Stimulated activated CD4-positive, alpha-beta T cell treated with anti-CD3 and anti-CD28 coated beads, Interleukin-12 subunit alpha, Interleukin-12 subunit beta, amount 100 ng/mL, for 48 hours (primary cell): Measurements from ENCODE around the gene PACRGL.

Experiments
- DNase-seq, 3 donors: peaks; one replicate each; pipeline ENCODE4 v3.0.0-alpha.2; 2020; ENCODE audit warnings: low read depth in 2 of 3, low spot score in 1 of 3

PACRGL gene

DNA sequence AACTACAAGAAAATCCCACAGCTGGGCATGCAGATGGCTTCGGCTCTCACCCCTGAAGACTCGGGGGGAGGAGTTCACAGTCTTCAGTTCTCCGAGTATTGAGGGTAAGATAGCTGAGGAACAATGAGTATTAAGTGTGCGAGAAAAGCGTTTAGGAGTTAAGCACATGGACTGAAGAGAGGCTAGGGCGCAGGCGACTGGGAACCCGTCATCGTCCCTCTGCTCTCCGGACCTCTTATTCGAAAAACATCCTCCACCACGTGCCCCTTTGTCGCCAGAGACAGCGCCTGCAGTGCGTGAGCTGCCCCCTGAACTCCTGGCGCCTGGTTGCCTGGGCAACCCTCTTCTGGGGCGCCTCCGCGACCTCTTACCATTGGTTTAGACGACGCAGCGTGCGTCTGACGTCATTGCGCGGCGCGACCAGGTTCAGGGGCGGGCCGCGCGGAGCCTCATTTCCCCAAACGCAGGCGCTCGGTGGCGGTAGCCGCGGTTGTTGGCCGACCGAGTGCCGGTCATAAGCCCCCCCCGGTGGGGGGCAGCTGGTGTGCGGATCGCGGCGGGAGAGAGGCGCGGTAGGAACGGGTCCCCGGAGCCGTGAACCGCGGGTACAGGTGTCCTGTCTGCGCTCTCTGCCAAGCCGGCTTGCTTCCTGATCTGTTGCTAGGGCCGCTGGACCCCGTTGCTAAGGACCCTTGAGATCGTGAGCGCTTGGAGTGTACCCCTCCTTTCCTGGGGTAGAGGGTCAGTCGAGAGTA lies at the start of gene PACRGL:
Gene PACRGL, plus strand, starts transcription at position 452 of the 755 bp plus-strand sequence. CDS start 4,024 bp downstream, outside the sequence.
- peak; percentile 82 to 90 (median 85) for DNase-seq

DNA sequence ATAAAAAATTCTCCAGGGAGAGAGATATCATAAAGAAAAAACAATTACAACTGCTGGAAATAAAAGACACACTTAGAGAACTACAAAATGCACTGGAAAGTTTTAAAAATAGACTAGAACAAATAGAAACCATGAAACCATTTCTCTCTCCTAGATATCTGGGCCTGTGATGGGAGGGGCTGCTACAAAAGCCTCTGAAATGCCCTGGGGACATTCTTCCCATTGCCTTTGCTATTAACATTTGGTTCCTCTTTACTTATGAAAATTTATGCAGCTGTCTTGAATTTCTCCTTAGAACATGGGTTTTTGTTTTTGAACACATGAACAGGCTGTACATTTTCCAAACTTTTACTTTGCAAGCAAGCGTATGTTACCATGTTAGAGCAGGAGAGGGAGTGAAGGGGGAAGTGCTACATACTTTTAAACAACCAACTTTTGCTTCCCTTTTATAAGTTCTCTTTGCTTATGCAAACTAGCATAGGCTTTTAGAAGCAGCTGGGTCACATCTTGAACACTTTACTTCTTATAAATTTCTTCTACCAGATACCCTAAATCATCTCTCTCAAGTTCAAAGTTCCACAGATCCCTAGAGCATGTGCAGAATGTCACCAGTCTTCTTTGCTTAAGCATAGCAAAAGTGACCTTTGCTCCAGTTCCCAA lies 47.9 kb upstream of the PACRGL start:
- DNase-seq: no peak

DNA sequence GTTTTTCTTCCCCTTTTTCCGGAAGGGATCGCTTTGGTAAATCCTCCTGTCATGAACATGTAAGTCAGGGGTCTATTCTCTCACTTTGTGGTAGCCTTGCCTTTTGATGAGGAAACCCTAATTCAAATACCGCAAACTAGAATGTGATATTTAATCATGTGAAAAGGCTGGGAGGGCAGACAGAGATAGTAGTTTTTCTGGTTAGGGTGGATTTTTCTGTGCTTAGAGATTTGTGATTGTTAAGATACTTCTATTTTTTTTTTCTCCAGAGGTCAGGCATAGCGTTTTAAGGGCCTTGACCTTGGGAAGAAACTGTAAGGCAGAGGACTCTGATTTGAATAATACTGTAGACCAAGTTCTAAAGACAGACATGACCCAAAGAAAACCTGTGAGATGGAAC lies 41.8 kb upstream of the PACRGL start:
- no peak for DNase-seq

DNA sequence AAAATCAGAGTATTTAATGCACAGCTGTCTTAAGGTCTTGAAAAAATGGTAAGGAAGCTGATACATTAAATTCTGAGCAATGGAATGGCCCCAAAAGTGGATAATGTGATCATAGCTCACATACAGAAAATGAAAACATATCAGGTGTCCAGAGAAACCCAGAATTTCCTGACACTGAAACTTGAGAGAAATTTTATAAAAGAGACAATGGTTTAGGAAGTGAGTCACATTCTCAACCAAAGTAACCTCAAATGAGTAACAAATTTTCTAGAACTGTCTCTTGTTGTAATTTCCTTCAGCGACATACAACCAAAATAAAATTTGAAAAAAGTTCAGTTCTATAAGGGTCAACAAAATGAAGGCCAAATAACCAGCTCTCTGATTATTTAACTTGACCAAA lies 37.4 kb upstream of the PACRGL start:
- DNase-seq: no peak

DNA sequence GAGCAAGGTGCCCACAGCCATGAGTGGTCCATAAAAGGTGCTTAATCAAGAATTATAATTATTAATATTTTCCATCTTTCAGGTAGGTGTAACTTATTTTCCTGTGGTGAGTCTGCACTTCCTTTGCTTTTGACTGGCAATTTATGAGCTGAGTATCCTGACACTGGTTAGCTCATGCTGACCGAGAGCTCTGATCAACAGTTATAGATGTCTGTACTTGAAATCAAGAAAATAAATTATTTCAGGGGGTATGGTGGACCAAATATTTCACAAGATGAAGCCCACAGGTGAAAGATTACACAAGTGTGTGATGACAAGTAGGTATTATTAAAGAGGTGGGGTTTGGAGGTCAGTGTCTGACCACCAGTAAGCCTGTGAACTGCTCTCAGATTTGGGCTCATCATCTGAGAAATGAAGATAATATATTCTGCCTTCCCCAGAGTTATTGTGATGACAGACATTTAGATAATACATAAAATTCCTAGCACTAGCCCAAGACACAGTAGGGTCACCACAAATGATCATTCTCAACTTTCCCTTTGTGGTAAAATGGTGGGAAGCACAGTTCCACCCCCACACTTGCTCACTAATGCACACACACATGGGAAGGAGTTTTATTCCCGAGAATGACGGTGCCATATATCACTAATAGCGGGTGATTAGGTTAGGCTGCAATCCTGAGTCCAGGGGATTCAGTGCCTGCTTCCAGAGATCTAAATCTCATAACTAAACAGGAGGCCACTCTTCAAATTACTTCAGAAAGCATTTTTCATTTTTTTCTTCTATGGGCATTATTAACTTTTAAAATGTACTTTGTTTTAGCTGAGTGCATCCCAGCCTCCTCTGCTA lies 34.0 kb upstream of the PACRGL start:
- DNase-seq: no peak

DNA sequence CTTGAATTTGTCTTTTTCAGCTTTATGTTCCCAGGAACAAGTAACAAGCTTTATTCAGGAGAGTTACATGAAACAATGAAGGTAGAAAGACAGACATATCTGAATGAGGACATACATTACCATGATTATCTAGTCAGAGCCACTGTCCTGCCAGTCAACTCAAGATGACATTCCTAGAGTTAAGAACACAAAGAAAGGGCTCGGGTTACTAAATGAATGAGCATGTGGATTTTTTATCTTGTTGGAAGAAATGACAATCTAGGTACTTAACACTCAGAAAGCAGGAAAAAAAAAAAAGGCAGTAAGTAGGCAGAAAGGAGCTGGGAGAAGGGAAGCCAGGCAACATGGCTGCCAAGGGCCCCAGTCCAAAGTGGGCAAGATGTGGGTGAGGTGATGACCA lies 28.0 kb upstream of the PACRGL start:
- DNase-seq: no peak

DNA sequence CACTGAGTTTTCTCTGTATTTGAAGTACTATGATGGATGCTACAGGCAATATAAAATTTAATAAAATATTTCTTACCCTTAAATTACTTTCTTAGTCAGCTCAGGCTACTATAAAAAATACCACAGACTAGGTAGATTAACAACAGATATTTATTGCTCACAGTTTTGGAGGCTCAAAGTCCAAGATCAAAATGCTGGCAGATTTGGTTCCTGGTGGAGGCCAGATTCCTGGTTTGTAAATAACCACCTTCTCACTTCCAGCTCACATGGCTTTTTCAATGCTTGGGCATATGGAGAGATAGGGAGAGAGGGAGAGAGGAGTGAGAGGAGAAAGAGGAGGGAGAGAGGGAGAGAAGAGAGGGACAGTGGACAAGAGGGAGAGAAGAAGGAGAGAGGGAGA lies 24.5 kb upstream of the PACRGL start:
- no peak for DNase-seq

DNA sequence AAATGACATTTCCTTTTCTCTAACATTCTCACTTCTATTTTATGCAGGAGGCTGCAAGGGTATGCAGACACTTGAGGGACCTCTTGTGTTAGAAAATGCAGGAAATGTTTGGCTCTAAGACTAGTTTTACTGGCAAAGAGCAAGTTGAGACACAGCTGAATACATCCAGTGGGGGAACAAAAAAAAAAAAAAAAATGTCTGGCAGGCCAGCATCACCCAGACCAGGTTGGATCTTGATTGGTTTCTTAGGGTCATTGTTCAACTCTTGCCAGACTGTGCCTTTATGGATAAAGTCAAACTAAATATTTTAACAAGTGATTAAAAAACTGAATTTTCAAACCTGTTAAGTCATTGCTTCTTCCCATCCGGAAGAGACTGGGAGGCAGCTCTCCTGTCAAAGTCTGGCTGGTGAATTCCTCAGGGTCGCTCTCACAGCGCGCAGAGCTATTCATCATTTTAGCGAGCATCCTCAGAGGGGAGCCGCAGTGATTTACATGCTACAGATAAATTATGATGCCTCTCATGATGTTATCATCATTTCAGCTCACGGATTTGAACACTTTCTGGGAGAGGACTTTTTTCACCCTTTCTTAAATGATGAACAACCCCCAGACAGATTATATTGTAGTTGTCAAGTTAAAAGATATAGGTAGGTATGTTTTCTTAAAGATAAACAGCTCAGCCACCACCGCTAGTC lies 23.6 kb upstream of the PACRGL start:
- DNase-seq: no peak

DNA sequence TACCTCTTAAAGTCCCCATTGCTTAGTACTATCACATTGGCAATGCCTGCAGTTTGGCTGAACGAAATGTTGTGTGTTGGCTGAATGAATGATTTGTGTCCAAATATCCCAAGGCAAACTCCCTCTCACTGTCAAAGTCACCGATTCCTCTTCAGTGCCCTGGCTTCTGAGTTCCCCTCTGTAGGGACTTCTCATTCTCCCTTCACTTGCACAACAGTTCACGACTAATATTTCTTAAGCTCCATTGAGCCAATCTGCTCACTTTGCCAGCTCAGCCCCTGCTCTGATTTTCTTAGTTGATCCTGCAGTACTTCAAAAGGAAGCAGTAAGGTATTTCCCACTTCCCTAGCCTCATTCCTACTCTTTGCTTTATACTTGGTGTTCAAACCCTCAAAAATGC lies 21.9 kb upstream of the PACRGL start:
- no peak for DNase-seq

DNA sequence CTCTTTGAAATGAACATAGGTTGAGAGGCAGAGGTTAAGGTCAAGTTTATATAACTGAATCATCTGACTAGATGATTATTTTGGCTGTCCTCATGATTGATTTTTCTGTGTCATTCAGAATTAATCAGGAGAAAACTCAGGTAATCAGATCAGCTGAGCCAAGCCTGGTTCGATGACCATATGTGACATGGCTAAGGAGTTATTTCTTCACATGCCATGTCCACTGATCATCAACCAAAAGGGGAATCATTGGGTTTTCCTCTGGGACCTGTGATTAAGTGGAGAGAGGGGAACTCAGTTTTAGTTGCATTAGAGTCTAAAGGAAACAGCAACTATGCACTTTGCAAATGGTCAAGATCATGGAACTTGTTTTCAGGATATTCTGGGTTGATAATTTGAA lies 20.3 kb upstream of the PACRGL start:
- no peak for DNase-seq

DNA sequence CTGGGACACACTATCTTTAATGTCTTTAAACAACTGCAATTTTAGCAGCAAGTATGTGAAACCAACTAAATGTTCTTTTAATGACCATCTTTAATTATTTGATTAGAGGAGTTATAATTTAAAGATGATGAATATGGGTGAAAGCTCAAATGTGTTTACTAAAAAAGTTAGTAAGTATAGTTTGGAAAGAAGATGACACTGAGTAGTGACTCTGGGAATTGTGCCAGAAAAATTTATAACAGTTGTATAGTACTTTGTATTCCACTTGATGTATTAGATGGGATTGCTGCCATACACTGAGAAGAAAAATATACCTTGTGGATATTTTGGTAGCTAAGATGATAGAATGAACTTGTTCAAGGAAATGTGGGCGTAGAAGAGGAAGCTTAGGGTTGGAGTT lies 19.5 kb upstream of the PACRGL start:
- no peak for DNase-seq

DNA sequence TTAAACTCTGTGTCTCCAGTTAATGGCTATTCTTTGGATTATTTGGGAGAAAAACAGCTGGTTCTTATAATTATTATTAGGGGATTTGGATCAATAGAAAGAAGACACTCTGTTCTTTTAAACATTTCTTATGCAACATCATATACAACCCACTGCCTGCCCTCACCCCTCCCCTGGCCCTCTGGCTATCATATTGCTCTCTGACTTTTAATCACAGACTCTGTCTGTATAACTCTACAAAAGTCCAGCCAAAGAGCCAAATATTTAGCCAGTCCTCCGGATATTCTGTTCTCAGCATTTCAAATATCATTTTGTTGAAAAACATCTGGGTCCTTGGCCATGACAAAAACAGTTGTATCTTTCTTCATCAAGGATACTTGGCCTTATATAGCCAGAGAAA lies 19.0 kb upstream of the PACRGL start:
- DNase-seq: no peak

DNA sequence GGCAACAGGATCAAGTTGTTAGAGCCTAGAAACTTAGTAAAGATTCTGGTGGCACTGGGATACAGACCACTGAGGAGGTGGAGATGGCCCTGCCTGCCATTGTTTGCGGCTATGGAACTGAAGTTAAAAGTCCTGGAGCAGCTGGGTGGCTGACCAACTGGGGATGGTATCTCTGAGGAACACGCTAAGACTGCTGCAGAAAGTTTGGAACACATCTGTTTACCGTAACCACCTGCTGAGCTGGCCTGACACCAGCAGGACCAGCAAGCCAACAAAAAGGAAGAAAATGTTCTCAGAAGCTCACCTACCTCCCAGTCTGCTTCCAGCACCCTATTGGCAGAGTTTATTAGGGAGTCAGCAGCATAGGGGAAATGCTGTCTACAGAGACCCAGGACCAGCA lies 17.4 kb upstream of the PACRGL start:
- DNase-seq: no peak

DNA sequence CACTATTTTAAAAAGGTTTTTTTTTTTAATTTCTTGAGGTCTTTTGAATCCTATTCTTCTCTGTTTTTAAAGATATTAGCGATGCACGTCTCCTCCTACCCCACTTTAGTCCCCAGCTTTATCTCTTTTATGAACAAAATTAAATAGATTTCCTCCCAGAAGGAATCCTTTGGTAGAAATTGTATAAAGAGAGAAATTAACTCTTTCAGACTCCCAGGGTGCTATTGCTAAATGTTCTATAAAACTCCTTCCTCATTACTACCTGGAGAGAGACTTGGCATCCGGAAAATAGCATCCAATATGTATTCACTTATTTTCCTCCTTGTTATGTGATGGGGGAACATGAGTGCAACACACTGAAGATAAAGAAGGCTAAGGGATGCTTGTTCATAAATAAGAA lies 16.5 kb upstream of the PACRGL start:
- DNase-seq: no peak

DNA sequence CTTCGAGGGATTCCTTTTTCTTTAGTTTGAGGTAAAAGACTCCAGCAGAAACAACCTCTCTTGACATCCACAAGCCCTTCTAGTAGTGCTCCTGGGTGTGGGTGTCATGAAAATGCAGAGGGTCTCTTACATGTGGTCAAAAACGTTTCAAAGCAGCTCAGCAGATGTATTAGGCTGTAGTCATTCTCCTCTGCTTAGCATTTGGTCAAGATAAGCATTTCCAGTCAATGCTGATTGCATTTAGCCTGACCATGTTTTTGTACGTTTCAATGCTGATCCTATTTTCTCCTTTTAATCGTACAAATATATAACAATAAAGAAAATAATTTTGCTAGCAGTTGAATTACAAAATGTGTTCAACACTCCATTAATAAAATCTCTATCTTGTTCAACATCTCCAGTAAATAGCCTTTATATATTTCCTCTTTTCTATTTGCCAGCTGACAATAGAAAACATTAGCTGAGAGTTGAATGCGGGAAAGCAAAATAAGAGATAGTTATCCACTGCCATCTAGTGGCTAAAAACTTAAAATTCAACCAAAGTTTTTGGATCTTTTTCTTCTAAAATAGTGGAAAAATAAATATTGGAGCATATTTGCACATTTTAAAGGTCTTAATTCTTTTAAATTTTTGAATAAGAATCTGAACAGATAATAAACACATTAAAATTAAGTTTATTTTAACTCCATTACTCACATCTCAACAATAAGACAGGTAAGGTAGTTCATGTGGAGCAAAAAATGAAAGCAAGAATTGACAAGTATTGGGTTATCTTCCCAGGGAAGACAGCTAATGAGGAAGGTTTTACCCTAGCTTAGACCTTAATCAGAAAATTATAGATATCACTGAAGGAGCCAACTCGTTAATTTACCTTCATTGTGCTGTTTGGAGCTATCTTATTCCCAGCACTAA lies 15.2 kb upstream of the PACRGL start:
- no peak for DNase-seq

DNA sequence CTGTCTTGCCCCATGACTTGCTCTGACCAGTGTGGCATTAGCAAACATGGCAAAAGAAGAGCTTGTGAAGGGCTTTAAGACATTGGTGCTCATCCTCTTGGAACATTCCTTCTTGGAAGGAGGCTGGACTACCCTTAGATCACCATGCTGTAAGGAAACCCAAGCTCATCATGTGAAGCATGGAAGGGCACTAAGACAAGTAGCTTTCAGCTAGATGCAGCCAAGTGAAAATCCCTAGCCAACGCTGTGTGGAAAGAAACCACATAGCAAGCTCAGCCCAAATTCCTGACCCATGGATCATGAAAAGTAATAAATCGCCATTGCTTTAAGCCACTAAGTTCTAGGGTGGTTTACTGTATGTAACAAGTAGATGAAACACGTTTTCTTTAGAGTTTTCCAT lies 12.4 kb upstream of the PACRGL start:
- no peak for DNase-seq

DNA sequence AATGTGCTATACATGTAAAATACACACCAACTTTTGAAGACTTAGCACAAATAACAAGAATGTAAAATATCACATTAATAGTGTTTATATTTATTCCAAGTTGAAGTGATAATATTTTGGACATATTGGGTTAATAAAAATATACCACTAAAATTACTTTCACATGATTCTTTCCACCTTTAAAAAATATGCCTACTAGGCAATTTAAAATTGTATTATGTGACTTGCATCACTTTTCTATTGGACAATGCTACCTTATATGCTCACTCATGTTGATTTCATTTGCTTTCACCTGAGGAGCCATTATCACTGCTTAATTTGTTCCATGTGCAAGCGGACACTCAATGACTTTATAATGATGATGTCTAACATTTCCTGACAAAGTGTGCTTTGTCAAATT lies 3.4 kb upstream of the PACRGL start:
- no peak for DNase-seq

DNA sequence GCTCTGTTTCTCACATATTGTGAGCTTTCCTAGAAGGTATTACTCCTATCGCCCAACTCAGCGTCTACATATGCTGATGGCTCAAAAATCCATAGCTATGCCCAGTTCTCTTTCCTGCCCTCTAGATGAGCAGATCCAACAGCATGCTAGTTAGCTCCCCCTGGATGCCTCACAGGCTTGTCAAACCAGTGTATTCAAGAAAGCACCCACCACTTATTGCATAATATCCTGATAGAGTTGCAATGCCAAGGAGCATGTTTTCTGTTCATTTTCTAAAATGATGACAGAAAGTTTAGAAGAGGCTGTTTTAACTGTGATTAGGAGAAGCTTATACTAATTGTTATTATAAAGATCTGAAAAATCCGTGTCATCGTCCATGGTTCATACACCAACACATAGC lies 1.9 kb upstream of the PACRGL start:
- DNase-seq: no peak

DNA sequence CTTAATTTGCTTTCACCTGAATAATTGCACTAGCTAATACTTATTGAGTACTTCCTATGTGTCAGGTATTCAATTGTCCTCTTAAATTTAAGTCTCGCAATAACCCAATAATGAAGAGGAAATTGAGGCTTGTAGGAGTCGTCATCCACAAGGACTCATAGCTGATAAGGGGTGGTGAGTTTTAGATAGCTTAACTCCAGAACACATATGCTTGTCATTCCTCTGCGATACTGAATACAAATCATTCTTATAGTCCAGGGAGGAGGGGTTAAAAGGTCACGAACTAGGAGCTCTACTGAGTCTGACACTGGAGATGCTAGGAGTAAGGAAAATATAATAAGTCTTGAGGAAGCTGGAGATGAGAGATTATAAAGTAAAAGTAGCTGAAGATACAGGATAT lies 1.4 kb upstream of the PACRGL start:
- DNase-seq: no peak

DNA sequence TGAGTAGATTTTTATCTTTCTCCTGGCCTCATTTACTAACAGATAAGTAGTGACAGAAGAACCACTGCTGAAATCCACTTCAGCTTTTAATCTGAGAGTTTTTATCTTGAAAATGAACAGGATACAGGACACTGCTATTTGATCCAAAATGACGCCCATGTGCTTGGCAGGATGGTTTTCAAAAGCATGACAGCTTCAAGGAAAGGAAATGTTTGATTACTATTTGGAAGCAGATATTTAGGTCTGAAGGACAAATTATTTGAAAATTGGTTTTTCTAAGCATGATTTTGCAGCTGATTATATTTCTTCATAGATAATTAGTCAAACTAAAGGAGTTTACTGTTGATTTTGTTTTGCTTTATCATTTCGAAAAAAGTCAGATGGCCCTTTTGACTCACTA lies 11.1 kb downstream of the PACRGL start:
- no peak for DNase-seq
